Muscle of leg (tissue), 11 donors: Measurements from ENCODE around the gene ZMAT5. TPM values are rescaled to one million over a fixed set of nuclear protein-coding genes. Genes with fewer than 3 reads are reported as not detected.

ENCODE experiments used
- DNase-seq: peaks from one replicate; pipeline ENCODE4 v3.0.0; 2013
- H3K27ac ChIP-seq: one replicate; pipeline ENCODE4 v1.5.1; 2013; ENCODE audit warnings: mild to moderate bottlenecking, low read length, control low read depth
- H3K27me3 ChIP-seq: one replicate; pipeline ENCODE4 v1.6.1; 2013; ENCODE audit warnings: low read length; ENCODE audit not compliant: control insufficient read depth, insufficient read depth
- H3K36me3 ChIP-seq: one replicate; pipeline ENCODE4 v1.6.1; 2013; ENCODE audit warnings: low read length; ENCODE audit not compliant: control insufficient read depth, insufficient read depth
- H3K4me1 ChIP-seq: one replicate; pipeline ENCODE4 v1.6.1; 2013; ENCODE audit warnings: low read length; ENCODE audit not compliant: control insufficient read depth, insufficient read depth
- H3K4me3 ChIP-seq: one replicate; pipeline ENCODE4 v1.5.1; 2013; ENCODE audit warnings: low read length, control low read depth
- H3K9me3 ChIP-seq: replicated peaks from 2 replicates; pipeline ENCODE4 v1.6.1; 2013; ENCODE audit warnings: low read depth, low read length; ENCODE audit not compliant: control insufficient read depth
- WGBS: methylation state at CpG from one replicate; pipeline ENCODE4 v1.1.5; 2013; ENCODE audit warnings: missing lambda C conversion rate; ENCODE audit not compliant: insufficient coverage; 5-methylcytosine and 5-hydroxymethylcytosine counted together
- polyA plus RNA-seq, 8 donors: library from polyadenylated mRNA; unstranded; fragments of 120-200 nt; gene quantifications; one replicate each; pipeline versions ENCODE4 v1.2.1 to v1.2.3, GENCODE V29; 2013; ENCODE audit warnings: inconsistent platforms in 1 of 8, low replicate concordance in 1 of 8; ENCODE audit not compliant: insufficient read length in 8 of 8, insufficient read depth in 1 of 8
- total RNA-seq: library from RNA; stranded (reverse); fragments of 120-200 nt; gene quantifications from one replicate; pipeline ENCODE4 v1.2.4, GENCODE V29; 2013

Gene ZMAT5
- total and polyA plus RNA-seq, 9 donors: 15.4 to 23.5 (median 18.4) TPM

DNA sequence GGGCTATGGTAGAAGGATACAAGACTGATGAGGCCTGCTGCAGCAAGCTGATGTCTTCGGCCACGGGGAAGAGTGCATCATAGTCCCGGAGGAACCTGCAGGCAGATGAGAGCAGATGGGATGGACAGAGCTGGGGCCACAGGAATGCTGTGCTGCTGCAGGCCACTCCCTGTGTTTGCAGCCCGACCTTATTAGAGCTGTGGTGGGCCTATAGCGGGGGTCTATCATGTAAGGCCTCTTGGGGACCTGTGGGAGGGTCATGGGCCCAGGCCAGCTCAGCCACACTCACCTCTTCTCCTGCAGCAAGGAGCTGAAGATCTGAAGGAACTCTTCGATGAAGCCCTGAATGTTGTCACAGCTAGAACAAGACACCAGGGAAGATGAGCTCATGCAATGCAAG is 39.4 kb upstream of the ZMAT5 start:
- peak; percentile 62 for DNase-seq
- Histone ChIP-seq H3K27ac (no peak overlapping the region), H3K4me3 (no peak overlapping the region), H3K4me1 (peaks cover 9% of the 10 kb centered on the region), H3K27me3 (no peaks in the 10 kb centered on the region), H3K36me3 (peaks cover 74% of the 10 kb centered on the region), H3K9me3 (no peaks in the 10 kb centered on the region)
- 45% methylated on average over 5 of the region's 6 CpGs for WGBS

- Histone ChIP-seq H3K4me1 (peaks cover 9% of the 10 kb centered on the region), H3K4me3 (no peak overlapping the region), H3K27me3 (no peaks in the 10 kb centered on the region), H3K9me3 (no peaks in the 10 kb centered on the region), H3K36me3 (peaks cover 80% of the 10 kb centered on the region), H3K27ac (no peak overlapping the region)
- no peak for DNase-seq
- WGBS: no CpG with 5 or more reads among the region's 2 CpGs
These were observed 38.2 kb upstream of the ZMAT5 start for GRCh38 chr22:29804985-29805384.

DNA sequence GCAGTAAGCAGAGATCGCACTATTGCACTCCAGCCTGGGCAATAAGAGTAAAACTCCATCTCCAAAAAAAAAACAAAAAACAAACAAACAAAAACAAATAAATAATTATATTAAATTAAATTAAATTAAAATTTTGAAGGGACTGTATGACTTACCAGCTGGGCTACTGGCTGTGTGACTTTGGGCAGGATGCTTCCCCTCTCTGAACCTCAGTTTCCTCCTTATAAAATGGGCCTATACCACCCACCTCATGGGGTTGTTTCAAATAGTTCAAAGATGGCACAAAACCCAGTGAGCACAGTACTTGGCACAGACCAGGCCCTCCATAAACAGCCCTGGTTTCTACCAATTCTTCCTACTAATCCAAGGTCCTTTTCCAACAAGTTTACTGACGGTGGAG is 36.4 kb upstream of the ZMAT5 start:
- WGBS: no CpG with 5 or more reads among the region's 2 CpGs
- no peak for DNase-seq
- H3K9me3 ChIP-seq: no peaks in the 10 kb centered on the region
- peaks cover 18% of the 10 kb centered on the region for H3K4me1 ChIP-seq
- H3K36me3 ChIP-seq: peaks cover 92% of the 10 kb centered on the region
- H3K27me3 ChIP-seq: no peaks in the 10 kb centered on the region
- no peak overlapping the region for H3K27ac ChIP-seq
- H3K4me3 ChIP-seq: no peak overlapping the region

GRCh38 chr22:29801796-29802195 is 35.0 kb upstream of the ZMAT5 start:
- no peak for DNase-seq
- peaks cover 87% of the 10 kb centered on the region for H3K36me3 ChIP-seq
- WGBS: 100% methylated on average over 2 of the region's 8 CpGs
- no peak overlapping the region for H3K27ac ChIP-seq
- no peak overlapping the region for H3K4me3 ChIP-seq
- H3K27me3 ChIP-seq: no peaks in the 10 kb centered on the region
- no peaks in the 10 kb centered on the region for H3K9me3 ChIP-seq
- peaks cover 18% of the 10 kb centered on the region for H3K4me1 ChIP-seq

DNA sequence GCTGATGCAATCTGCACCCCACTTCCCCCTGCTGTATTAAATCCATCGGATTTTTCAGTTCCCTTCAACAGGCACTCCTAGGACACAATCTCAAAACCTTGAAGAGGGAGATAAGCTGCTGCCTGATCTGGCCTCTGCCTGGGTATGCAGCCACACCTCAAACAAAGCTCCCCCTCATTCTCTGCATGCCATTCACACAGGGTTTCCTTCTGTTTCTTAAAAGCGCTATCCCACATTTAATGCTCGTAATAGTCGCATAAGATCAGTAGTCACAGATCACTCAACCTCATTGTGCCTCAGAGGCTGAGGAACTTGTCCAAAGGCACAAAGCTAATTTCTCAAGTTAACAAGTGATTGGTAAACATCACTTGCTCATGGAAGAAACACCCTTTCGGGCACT is 34.3 kb upstream of the ZMAT5 start:
- Histone ChIP-seq H3K4me1 (peaks cover 13% of the 10 kb centered on the region), H3K9me3 (no peaks in the 10 kb centered on the region)
- WGBS: 71% methylated on average over 5 of the region's 5 CpGs

GRCh38 chr22:29799217-29799680 is 32.4 kb upstream of the ZMAT5 start:
- WGBS: 70% methylated on average over 6 of the region's 8 CpGs
- Histone ChIP-seq H3K27me3 (no peaks in the 10 kb centered on the region), H3K36me3 (peaks cover 76% of the 10 kb centered on the region), H3K9me3 (no peaks in the 10 kb centered on the region), H3K4me1 (peaks cover 10% of the 10 kb centered on the region), H3K4me3 (no peak overlapping the region), H3K27ac (no peak overlapping the region)
- peak; percentile 83 for DNase-seq

More for the DNA sequence above, 34.3 kb upstream of the ZMAT5 start:
- Histone ChIP-seq H3K36me3 (peaks cover 87% of the 10 kb centered on the region), H3K4me3 (no peak overlapping the region), H3K27ac (no peak overlapping the region), H3K27me3 (no peaks in the 10 kb centered on the region)
- no peak for DNase-seq

DNA sequence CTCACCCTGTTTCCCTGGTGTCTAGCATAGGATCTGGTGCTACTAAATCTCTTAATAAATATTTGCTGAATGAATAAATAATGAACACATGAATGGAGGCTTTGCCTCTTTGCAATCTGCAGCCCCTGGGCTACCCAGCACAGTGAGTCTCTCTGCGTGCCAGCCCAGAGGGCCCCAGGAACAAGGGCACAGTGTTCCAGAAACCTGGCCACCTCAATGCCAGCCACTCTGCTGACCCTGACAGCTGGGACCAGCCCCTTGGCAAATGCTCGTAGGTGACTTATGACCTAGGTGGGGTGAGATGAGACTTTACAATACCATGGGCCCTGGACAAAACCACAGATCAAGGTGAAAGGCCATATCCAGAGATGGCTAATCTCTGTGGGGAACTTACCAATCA is 32.0 kb upstream of the ZMAT5 start:
- peaks cover 71% of the 10 kb centered on the region for H3K36me3 ChIP-seq

GRCh38 chr22:29798318-29798717 is 31.5 kb upstream of the ZMAT5 start:
- no peak for DNase-seq
- peaks cover 71% of the 10 kb centered on the region for H3K36me3 ChIP-seq
- no peak overlapping the region for H3K27ac ChIP-seq
- WGBS: 52% methylated on average over 6 of the region's 6 CpGs
- peaks cover 9% of the 10 kb centered on the region for H3K4me1 ChIP-seq
- H3K27me3 ChIP-seq: no peaks in the 10 kb centered on the region
- H3K4me3 ChIP-seq: no peak overlapping the region
- H3K9me3 ChIP-seq: no peaks in the 10 kb centered on the region

More for the DNA sequence above, 32.0 kb upstream of the ZMAT5 start:
- peaks cover 9% of the 10 kb centered on the region for H3K4me1 ChIP-seq
- no peaks in the 10 kb centered on the region for H3K9me3 ChIP-seq
- 100% methylated on average over 2 of the region's 2 CpGs for WGBS
- no peak for DNase-seq
- H3K27me3 ChIP-seq: no peaks in the 10 kb centered on the region
- no peak overlapping the region for H3K4me3 ChIP-seq
- no peak overlapping the region for H3K27ac ChIP-seq

- Histone ChIP-seq H3K4me1 (peaks cover 9% of the 10 kb centered on the region), H3K27ac (no peak overlapping the region), H3K4me3 (no peak overlapping the region), H3K27me3 (no peaks in the 10 kb centered on the region), H3K36me3 (peaks cover 75% of the 10 kb centered on the region), H3K9me3 (no peaks in the 10 kb centered on the region)
- DNase-seq: peak; percentile 53
- WGBS: 80% methylated on average over 1 of the region's 3 CpGs
These were observed 30.5 kb upstream of the ZMAT5 start for GRCh38 chr22:29797351-29797750.

GRCh38 chr22:29795663-29796062 is 28.9 kb upstream of the ZMAT5 start:
- Histone ChIP-seq H3K27me3 (no peaks in the 10 kb centered on the region), H3K36me3 (peaks cover 72% of the 10 kb centered on the region), H3K9me3 (no peaks in the 10 kb centered on the region), H3K4me3 (no peak overlapping the region), H3K4me1 (peaks cover 9% of the 10 kb centered on the region), H3K27ac (no peak overlapping the region)
- WGBS: 65% methylated on average over 4 of the region's 5 CpGs
- no peak for DNase-seq

- WGBS: 98% methylated on average over 10 of the region's 17 CpGs
- Histone ChIP-seq H3K36me3 (peaks cover 73% of the 10 kb centered on the region), H3K27me3 (no peaks in the 10 kb centered on the region), H3K4me1 (peaks cover 2% of the 10 kb centered on the region), H3K9me3 (no peaks in the 10 kb centered on the region), H3K27ac (no peak overlapping the region), H3K4me3 (no peak overlapping the region)
- no peak for DNase-seq
These were observed 26.6 kb upstream of the ZMAT5 start for GRCh38 chr22:29793396-29793795.
